ENCODE results near the gene PCGF5. TPM values are rescaled to one million over a fixed set of nuclear protein-coding genes. Genes with fewer than 3 reads are reported as not detected.
A peak's percentile ranks its signal among the peaks of the same experiment; 100 is the strongest.

The PCGF5 gene
- total and polyA plus RNA-seq, 9 of the 15 experiments (the other 6 are each of a cell fraction or from before 2014, with no cell fraction given): 10.9 to 40.0 (median 20.3) TPM

GRCh38 chr10:91247360-91248111, 27.1 kb downstream of the PCGF5 start (continued):
- TF ChIP-seq JUND (IDR thresholded peaks at IDR 0.05; ENCODE audit: borderline replicate concordance, low read depth, low read length) (peak; percentile 17; the same call in 1 of the 2 replicates), JUND (tag; IDR thresholded peaks at IDR 0.05; ENCODE audit: borderline replicate concordance, low read depth, low read length) (peak; percentile 32; the same call in 1 of the 3 replicates), EHMT2 (IDR thresholded peaks at IDR 0.05) (peak; percentile 83), ZBTB7A (IDR thresholded peaks at IDR 0.05; ENCODE audit: borderline replicate concordance, control insufficient read depth, low read depth, low read length) (no peak), HMBOX1 (IDR thresholded peaks at IDR 0.05) (peak; percentile 92)

GRCh38 chr10:91249700-91250099, 29.2 kb downstream of the PCGF5 start:
- H3K9me3 ChIP-seq (replicated peaks; ENCODE audit: control insufficient read depth, insufficient read depth, low read depth, low read length): no peaks in the 10 kb centered on the region
- WGBS (ENCODE audit: insufficient coverage, low coverage, missing lambda C conversion rate): 67% methylated on average over 3 of the region's 3 CpGs
- no peaks in the 10 kb centered on the region for H3K9me1 ChIP-seq (ENCODE audit: control insufficient read depth, insufficient read depth, low read length)
- TF ChIP-seq THAP7 (CRISPR knock-in tag; IDR thresholded peaks at IDR 0.05) (no peak), ZNF217 (CRISPR knock-in tag; IDR thresholded peaks at IDR 0.05) (no peak), FOXJ2 (tag; IDR thresholded peaks at IDR 0.05) (no peak), ZBTB12 (CRISPR knock-in tag; IDR thresholded peaks at IDR 0.05) (no peak), TAF7 (tag; IDR thresholded peaks at IDR 0.05) (no peak), NRF1 (conservative IDR thresholded peaks at IDR 0.05 in 1 of 2, IDR thresholded peaks at IDR 0.05 in 1 of 2) (no peak), U2AF1 (optimal IDR thresholded peaks at IDR 0.05; ENCODE audit: low read depth, low read length) (no peak), BRD9 (IDR thresholded peaks at IDR 0.05; ENCODE audit: low read depth, partially characterized antibody) (no peak), SREBF1 (IDR thresholded peaks at IDR 0.05; ENCODE audit: borderline replicate concordance, low read depth, low read length) (no peak)
- TF ChIP-seq, protein P1, sequence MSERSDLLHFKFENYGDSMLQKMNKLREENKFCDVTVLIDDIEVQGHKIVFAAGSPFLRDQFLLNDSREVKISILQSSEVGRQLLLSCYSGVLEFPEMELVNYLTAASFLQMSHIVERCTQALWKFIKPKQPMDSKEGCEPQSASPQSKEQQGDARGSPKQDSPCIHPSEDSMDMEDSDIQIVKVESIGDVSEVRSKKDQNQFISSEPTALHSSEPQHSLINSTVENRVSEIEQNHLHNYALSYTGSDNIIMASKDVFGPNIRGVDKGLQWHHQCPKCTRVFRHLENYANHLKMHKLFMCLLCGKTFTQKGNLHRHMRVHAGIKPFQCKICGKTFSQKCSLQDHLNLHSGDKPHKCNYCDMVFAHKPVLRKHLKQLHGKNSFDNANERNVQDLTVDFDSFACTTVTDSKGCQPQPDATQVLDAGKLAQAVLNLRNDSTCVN (CRISPR knock-in tag; IDR thresholded peaks at IDR 0.05): no peak
- TF ChIP-seq, protein P2, sequence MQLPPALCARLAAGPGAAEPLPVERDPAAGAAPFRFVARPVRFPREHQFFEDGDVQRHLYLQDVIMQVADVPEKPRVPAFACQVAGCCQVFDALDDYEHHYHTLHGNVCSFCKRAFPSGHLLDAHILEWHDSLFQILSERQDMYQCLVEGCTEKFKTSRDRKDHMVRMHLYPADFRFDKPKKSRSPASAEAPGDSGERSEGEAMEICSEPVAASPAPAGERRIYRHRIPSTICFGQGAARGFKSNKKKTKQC (CRISPR knock-in tag; IDR thresholded peaks at IDR 0.05): no peak
- no peaks in the 10 kb centered on the region for H4K20me1 ChIP-seq (replicated peaks; ENCODE audit: control insufficient read depth, insufficient read depth, low read length)
- H3K9ac ChIP-seq (ENCODE audit: insufficient read depth in 1 of 2, low read depth in 2 of 2, low read length in 2 of 2): no peak overlapping the region
- H3K79me2 ChIP-seq (ENCODE audit: control insufficient read depth, insufficient read depth, low read length): no peaks in the 10 kb centered on the region
- intact Hi-C loops (cut with micrococcal nuclease) (loop anchor here (2.0 to 5.0 kb wide), 3 partner anchors 37 to 161 kb away; no protein-coding TSS in a partner anchor), in situ Hi-C loops (cut with MboI) (loop anchor here (10.0 kb wide), 1 partner anchor 245 kb away; no protein-coding TSS in a partner anchor)
- peaks cover 0 to 6% of the 10 kb centered on the region in 2 experiments; a peak in 2 of 5 replicates for H3K4me1 ChIP-seq (replicated peaks in 1 of 2; ENCODE audit: control insufficient read depth in 2 of 2, insufficient read depth in 2 of 2, low read length in 2 of 2)
- no peak for DNase-seq (ENCODE audit: extremely low read depth in 1 of 4, low spot score in 3 of 4)
- H3K27ac ChIP-seq (ENCODE audit: extremely low read depth, low read depth, low read length): no peak overlapping the region
- H3K36me3 ChIP-seq (ENCODE audit: control insufficient read depth, insufficient read depth, low read length): peaks cover 26% of the 10 kb centered on the region; the same call in 2 of the 3 replicates
- no peak overlapping the region for H3K4me2 ChIP-seq (ENCODE audit: insufficient read depth, low read length)
- H3K4me3 ChIP-seq: no peak overlapping the region
- ChIA-PET POLR2A (interaction anchor here (1.0 kb wide), 1 partner anchor 370 kb away, joined by 3 read pairs; no protein-coding TSS in a partner anchor), CTCF (ENCODE audit: low intra/inter-chr PET ratio) (interaction anchor here (3.5 kb wide), 1 partner anchor 206 kb away, joined by 18 read pairs; no protein-coding TSS in a partner anchor)
- no peak overlapping the region for H2AFZ ChIP-seq (ENCODE audit: low read depth, low read length)
- BruUV-seq (replicated peaks): no TSS peak
- FAIRE-seq: no peak
- H3K27me3 ChIP-seq (ENCODE audit: control insufficient read depth in 2 of 2, insufficient read depth in 2 of 2, low read length in 2 of 2): no peaks in the 10 kb centered on the region
- no peak for ATAC-seq
